CD4-positive, alpha-beta T cell (primary cell): ENCODE measurements around the gene LMBRD1. TPM values are rescaled to one million over a fixed set of nuclear protein-coding genes. Genes with fewer than 3 reads are reported as not detected.

ENCODE experiments used
- ATAC-seq: fragments of 200-7000 bp; cut with Tn5 transposase; one replicate; pipeline ENCODE4 v1.10.0; 2022; ENCODE audit warnings: mild to moderate bottlenecking; ENCODE audit not compliant: poor library complexity
- CTCF ChIA-PET: fragments of 350-600 bp; sonication (Branson Sonifier 250); formaldehyde crosslinking; loops from one replicate; lab custom pipeline; 2021; ENCODE audit warnings: antibody characterized with exemption, inconsistent platforms; lab: Charles Lee
- POLR2A ChIA-PET: fragments of 350-600 bp; sonication (Branson Sonifier 250); formaldehyde crosslinking; loops from one replicate; lab custom pipeline; 2021; ENCODE audit warnings: antibody characterized with exemption, inconsistent platforms; lab: Charles Lee
- DNase-seq, 14 experiments: peaks; one replicate each; pipeline ENCODE4 v3.0.0-alpha.2; 2013 to 2020; ENCODE audit warnings: mixed read lengths in 2 of 14
- H3K27ac ChIP-seq, 2 donors: one replicate each; pipeline versions ENCODE4 v1.5.1 to v1.7.0; 2013; ENCODE audit warnings: low read length in 2 of 2, low read depth in 1 of 2, mild to moderate bottlenecking in 1 of 2
- H3K27me3 ChIP-seq, 2 experiments: 1 replicate in 1 of 2; 2 replicates in 1 of 2; pipeline versions ENCODE4 v1.6.1 to v1.7.0; 2013; ENCODE audit warnings: low read length in 2 of 2, control low read depth in 1 of 2, mild to moderate bottlenecking in 1 of 2, moderate library complexity in 1 of 2; ENCODE audit not compliant: insufficient read depth in 2 of 2, control insufficient read depth in 1 of 2
- H3K36me3 ChIP-seq: one replicate; pipeline ENCODE4 v1.6.1; 2013; ENCODE audit warnings: low read length, control low read depth; ENCODE audit not compliant: insufficient read depth
- H3K4me1 ChIP-seq: one replicate; pipeline ENCODE4 v1.6.1; 2013; ENCODE audit warnings: low read length, control low read depth; ENCODE audit not compliant: insufficient read depth
- H3K4me3 ChIP-seq: one replicate; pipeline ENCODE4 v1.5.1; 2013; ENCODE audit warnings: mild to moderate bottlenecking, low read length, moderate library complexity
- H3K9me3 ChIP-seq, 2 experiments: 1 replicate in 1 of 2; 2 replicates in 1 of 2; pipeline versions ENCODE4 v1.6.1 to v1.7.0; 2013; ENCODE audit warnings: low read length in 2 of 2, mild to moderate bottlenecking in 2 of 2, control low read depth in 1 of 2, moderate library complexity in 1 of 2; ENCODE audit not compliant: control insufficient read depth in 1 of 2, insufficient read depth in 1 of 2
- H3K27ac Mint-ChIP-seq: one replicate; pipeline ENCODE4 v1.8.0; 2020; ENCODE audit warnings: mixed read lengths
- H3K27me3 Mint-ChIP-seq: one replicate; pipeline ENCODE4 v1.8.0; 2021; ENCODE audit warnings: mixed read lengths
- H3K36me3 Mint-ChIP-seq: one replicate; pipeline ENCODE4 v1.8.0; 2021; ENCODE audit warnings: low read depth, mixed read lengths
- H3K4me1 Mint-ChIP-seq: one replicate; pipeline ENCODE4 v1.8.0; 2021; ENCODE audit warnings: low read depth, mixed read lengths
- H3K4me3 Mint-ChIP-seq: one replicate; pipeline ENCODE4 v1.8.0; 2020; ENCODE audit warnings: mild to moderate bottlenecking, mixed read lengths
- H3K9me3 Mint-ChIP-seq: one replicate; pipeline ENCODE4 v1.8.0; 2020; ENCODE audit warnings: mixed read lengths
- CTCF ChIP-seq: fragments of 200-600 bp; IDR thresholded peaks from one replicate; pipeline ENCODE4 v1.8.0; 2022; ENCODE audit warnings: antibody characterized with exemption, mild to moderate bottlenecking
- intact Hi-C, 2 experiments: fragments of 100-400 bp; cut with DNase I in 1 of 2; cut with micrococcal nuclease in 1 of 2; formaldehyde crosslinking; loops; one replicate each; pipeline versions ENCODE4 v1.15.1 to v1.9.0; 2023 to 2025; cut with DNase I, micrococcal nuclease
- total RNA-seq, 174 experiments: library from RNA in 2 of 174; stranded (reverse) in 2 of 174; gene quantifications; one replicate each; pipeline ENCODE4 v1.2.3 and lab custom pipeline; 2021 to 2026

The LMBRD1 gene
- total RNA-seq, 2 experiments from 2014 or later, result 40.3 to 42.0 TPM

- DNase-seq (no peak), ATAC-seq (no peak)
- no peak overlapping the region for H3K4me3 ChIP-seq
- Mint-ChIP-seq H3K27ac (no peak overlapping the region), H3K9me3 (no peaks in the 10 kb centered on the region), H3K4me3 (no peak overlapping the region), H3K4me1 (no peaks in the 10 kb centered on the region), H3K27me3 (peaks cover 20% of the 10 kb centered on the region), H3K36me3 (no peaks in the 10 kb centered on the region)
- no peaks in the 10 kb centered on the region for H3K9me3 ChIP-seq
- ChIA-PET POLR2A (no interaction called here), CTCF (no interaction called here)
- no peak overlapping the region for H3K27ac ChIP-seq
- peaks cover 0 to under 1% of the 10 kb centered on the region in 2 experiments for H3K27me3 ChIP-seq
- TF ChIP-seq CTCF, result no peak
- H3K4me1 ChIP-seq, result no peaks in the 10 kb centered on the region
- no peaks in the 10 kb centered on the region for H3K36me3 ChIP-seq
- intact Hi-C loops, result no loop called here
Measured at GRCh38 chr6:69650703-69651102, 146.1 kb downstream of the LMBRD1 start.

GRCh38 chr6:69647726-69648125 lies 149.1 kb downstream of the LMBRD1 start:
- Mint-ChIP-seq H3K36me3 (no peaks in the 10 kb centered on the region), H3K27me3 (peaks cover 15% of the 10 kb centered on the region), H3K4me3 (no peak overlapping the region), H3K4me1 (no peaks in the 10 kb centered on the region), H3K9me3 (peaks cover 2% of the 10 kb centered on the region), H3K27ac (no peak overlapping the region)
- intact Hi-C loops, result no loop called here
- no peaks in the 10 kb centered on the region for H3K9me3 ChIP-seq
- no peak overlapping the region for H3K4me3 ChIP-seq
- H3K4me1 ChIP-seq, result no peaks in the 10 kb centered on the region
- DNase-seq (no peak), ATAC-seq (no peak)
- no peak for TF ChIP-seq CTCF
- H3K27ac ChIP-seq, result no peak overlapping the region
- no peaks in the 10 kb centered on the region for H3K27me3 ChIP-seq
- ChIA-PET POLR2A (no interaction called here), CTCF (no interaction called here)
- no peaks in the 10 kb centered on the region for H3K36me3 ChIP-seq

- Histone ChIP-seq H3K27ac (no peak overlapping the region), H3K9me3 (no peaks in the 10 kb centered on the region), H3K27me3 (peaks cover 0 to 8% of the 10 kb centered on the region in 2 experiments), H3K4me3 (no peak overlapping the region), H3K4me1 (no peaks in the 10 kb centered on the region), H3K36me3 (no peaks in the 10 kb centered on the region)
- H3K36me3 Mint-ChIP-seq, result no peaks in the 10 kb centered on the region
- POLR2A ChIA-PET, result no interaction called here
- ATAC-seq (no peak), DNase-seq (no peak)
- no peak overlapping the region for H3K27ac Mint-ChIP-seq
- H3K4me1 Mint-ChIP-seq, result no peaks in the 10 kb centered on the region
- intact Hi-C loops, result no loop called here
- H3K27me3 Mint-ChIP-seq, result peaks cover 27% of the 10 kb centered on the region
- CTCF ChIA-PET, result no interaction called here
- no peak overlapping the region for H3K4me3 Mint-ChIP-seq
- TF ChIP-seq CTCF, result no peak
- H3K9me3 Mint-ChIP-seq, result peaks cover 2% of the 10 kb centered on the region
Measured at GRCh38 chr6:69643688-69644087, 153.1 kb downstream of the LMBRD1 start.
